Gastrocnemius medialis (tissue), 4 donors: ENCODE results near the gene PHF11. TPM values are rescaled to one million over a fixed set of nuclear protein-coding genes. Genes with fewer than 3 reads are reported as not detected.

ENCODE experiments used
- ATAC-seq, 2 donors: fragments of 150-250 bp; one replicate each; pipeline ENCODE4 v1.9.1; 2016
- DNase-seq, 2 donors: peaks; one replicate each; pipeline ENCODE4 v3.0.0-alpha.2; 2019
- H3K27ac ChIP-seq, 4 donors: fragments of 200-600 bp; sonication (generic); 1 replicate in 1 of 4; 2 replicates in 3 of 4; pipeline ENCODE4 v1.5.1; 2016 to 2018; ENCODE audit warnings: mild to moderate bottlenecking in 2 of 4, moderate library complexity in 1 of 4
- H3K27me3 ChIP-seq, 3 donors: fragments of 200-600 bp; sonication (generic) in 2 of 3; 1 replicate in 1 of 3; 2 replicates in 2 of 3; pipeline versions ENCODE4 v1.5.1 to v1.6.0; 2016 to 2019; ENCODE audit warnings: mild to moderate bottlenecking in 1 of 3, moderate library complexity in 1 of 3
- H3K36me3 ChIP-seq, 2 donors: fragments of 200-600 bp; sonication (generic) in 1 of 2; one replicate each; pipeline ENCODE4 v1.5.1; 2017 to 2018
- H3K4me1 ChIP-seq, 2 donors: fragments of 200-600 bp; sonication (generic) in 1 of 2; one replicate each; pipeline ENCODE4 v1.5.1; 2016 to 2017; ENCODE audit warnings: mild to moderate bottlenecking in 2 of 2
- H3K4me3 ChIP-seq, 4 donors: fragments of 200-600 bp; sonication (generic) in 3 of 4; 1 replicate in 1 of 4; 2 replicates in 3 of 4; pipeline ENCODE4 v1.5.1; 2016 to 2019; ENCODE audit warnings: mild to moderate bottlenecking in 2 of 4
- H3K9me3 ChIP-seq, 3 donors: fragments of 200-600 bp; sonication (generic) in 2 of 3; 1 replicate in 1 of 3; 2 replicates in 2 of 3; pipeline ENCODE4 v1.5.1; 2016 to 2019
- POLR2A ChIP-seq, 2 donors: fragments of 450-650 bp; IDR thresholded peaks; one replicate each; pipeline ENCODE4 v1.6.1; 2017; ENCODE audit warnings: antibody characterized with exemption in 2 of 2, mild to moderate bottlenecking in 2 of 2, moderate library complexity in 2 of 2
- in situ Hi-C, 4 donors: fragments of 200-750 bp; cut with MboI; loops; one replicate each; pipeline versions ENCODE4 v1.15.0 to v1.8.0; 2017; ENCODE audit warnings: low sequenced_read_pairs in 4 of 4
- intact Hi-C: fragments of 100-400 bp; cut with DNase I; formaldehyde crosslinking; loops from one replicate; pipeline ENCODE4 v1.15.1; 2023; ENCODE audit warnings: low total_unique reads
- total RNA-seq, 4 donors: library from RNA; depleted of rRNA; stranded (reverse); fragments of >200 nt; gene quantifications; one replicate each; pipeline versions ENCODE4 v1.1.0 to v1.2.3, GENCODE V29; 2016
- TF ChIP-seq, protein P1 (sequence below), 5 experiments: fragments of 450-650 bp in 3 of 5; fragments of 200-600 bp in 2 of 5; sonication (generic) in 2 of 5; IDR thresholded peaks in 4 of 5; conservative IDR thresholded peaks in 1 of 5; 1 replicate in 4 of 5; 2 replicates in 1 of 5; pipeline ENCODE4 v1.5.1; 2016 to 2019; ENCODE audit warnings: antibody characterized with exemption in 5 of 5, mild to moderate bottlenecking in 3 of 5, moderate library complexity in 3 of 5

The PHF11 gene
- total RNA-seq, 4 donors from 2014 or later, result 6.5 to 17.7 (median 13.8) TPM

DNA sequence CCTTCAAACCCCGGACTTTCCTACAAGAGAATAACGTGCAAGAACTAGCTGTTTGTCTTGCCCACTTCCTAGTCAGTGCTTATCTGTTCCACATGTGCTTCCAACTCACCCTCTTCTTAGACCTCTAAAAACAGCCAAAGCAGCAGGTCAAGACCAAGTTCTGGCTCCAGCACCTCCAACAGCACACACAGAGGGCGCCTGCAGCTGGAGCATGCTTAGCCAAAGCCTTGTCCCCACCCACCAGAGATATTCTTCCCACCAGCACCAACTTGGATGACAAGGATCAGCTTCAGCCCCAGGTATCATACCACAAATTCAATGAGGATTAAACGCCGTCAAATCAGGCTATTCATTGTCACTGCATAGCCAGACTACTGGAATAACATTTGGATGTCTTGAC is 71.7 kb downstream of the PHF11 start:
- in situ Hi-C loops, result no loop called here
- H3K4me3 ChIP-seq, result no peak overlapping the region
- H3K36me3 ChIP-seq, result peaks cover 0 to 5% of the 10 kb centered on the region in 2 donors
- intact Hi-C loops, result no loop called here
- H3K27me3 ChIP-seq, result no peaks in the 10 kb centered on the region
- no peak for DNase-seq
- H3K9me3 ChIP-seq, result no peaks in the 10 kb centered on the region
- no peak for ATAC-seq
- H3K4me1 ChIP-seq, result no peaks in the 10 kb centered on the region
- TF ChIP-seq, protein P1, sequence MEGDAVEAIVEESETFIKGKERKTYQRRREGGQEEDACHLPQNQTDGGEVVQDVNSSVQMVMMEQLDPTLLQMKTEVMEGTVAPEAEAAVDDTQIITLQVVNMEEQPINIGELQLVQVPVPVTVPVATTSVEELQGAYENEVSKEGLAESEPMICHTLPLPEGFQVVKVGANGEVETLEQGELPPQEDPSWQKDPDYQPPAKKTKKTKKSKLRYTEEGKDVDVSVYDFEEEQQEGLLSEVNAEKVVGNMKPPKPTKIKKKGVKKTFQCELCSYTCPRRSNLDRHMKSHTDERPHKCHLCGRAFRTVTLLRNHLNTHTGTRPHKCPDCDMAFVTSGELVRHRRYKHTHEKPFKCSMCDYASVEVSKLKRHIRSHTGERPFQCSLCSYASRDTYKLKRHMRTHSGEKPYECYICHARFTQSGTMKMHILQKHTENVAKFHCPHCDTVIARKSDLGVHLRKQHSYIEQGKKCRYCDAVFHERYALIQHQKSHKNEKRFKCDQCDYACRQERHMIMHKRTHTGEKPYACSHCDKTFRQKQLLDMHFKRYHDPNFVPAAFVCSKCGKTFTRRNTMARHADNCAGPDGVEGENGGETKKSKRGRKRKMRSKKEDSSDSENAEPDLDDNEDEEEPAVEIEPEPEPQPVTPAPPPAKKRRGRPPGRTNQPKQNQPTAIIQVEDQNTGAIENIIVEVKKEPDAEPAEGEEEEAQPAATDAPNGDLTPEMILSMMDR (IDR thresholded peaks at IDR 0.05 in 4 of 5, conservative IDR thresholded peaks at IDR 0.05 in 1 of 5), result no peak
- no peak for TF ChIP-seq POLR2A (IDR thresholded peaks at IDR 0.05)
- H3K27ac ChIP-seq, result no peak overlapping the region

DNA sequence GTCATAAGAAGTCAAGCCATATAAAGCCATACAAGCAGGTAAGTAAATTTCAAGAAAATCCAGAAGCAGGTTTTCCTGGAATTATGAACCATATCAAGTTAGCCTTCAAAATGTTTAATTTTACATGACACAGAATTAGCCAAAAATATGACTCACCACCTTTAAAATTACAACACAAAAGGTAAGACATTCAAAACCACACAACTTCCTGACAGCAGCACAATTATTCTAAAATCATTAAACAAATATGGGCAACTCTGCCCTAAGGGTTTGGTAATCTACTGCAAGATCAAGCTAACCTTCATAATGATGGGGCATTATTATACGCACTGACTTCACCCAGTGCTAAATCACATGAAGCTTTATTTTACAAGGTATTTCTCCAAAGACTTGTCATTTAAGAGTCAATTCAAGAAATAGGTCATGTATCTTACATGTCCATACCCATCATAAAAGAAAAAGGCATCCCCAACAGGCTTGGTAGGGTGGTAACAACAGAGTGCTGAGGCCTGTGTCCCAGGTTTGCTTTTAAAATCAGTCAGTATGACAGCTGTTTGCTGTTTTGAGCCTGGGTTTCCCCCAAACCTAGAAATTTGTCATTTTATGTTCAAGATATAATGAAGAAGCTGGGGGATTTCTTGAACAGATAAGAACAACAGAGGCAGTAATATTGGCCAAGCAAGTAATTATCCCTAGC is 74.4 kb downstream of the PHF11 start:
- intact Hi-C loops (no loop called here), in situ Hi-C loops (no loop called here)
- H3K4me3 ChIP-seq, result no peak overlapping the region
- DNase-seq (no peak), ATAC-seq (no peak)
- TF ChIP-seq POLR2A (IDR thresholded peaks at IDR 0.05), result no peak
- TF ChIP-seq, protein P1 (IDR thresholded peaks at IDR 0.05 in 4 of 5, conservative IDR thresholded peaks at IDR 0.05 in 1 of 5), result no peak
- H3K4me1 ChIP-seq, result no peaks in the 10 kb centered on the region
- peaks cover 0 to 5% of the 10 kb centered on the region in 2 donors for H3K36me3 ChIP-seq
- no peak overlapping the region for H3K27ac ChIP-seq
- H3K9me3 ChIP-seq, result no peaks in the 10 kb centered on the region
- no peaks in the 10 kb centered on the region for H3K27me3 ChIP-seq

DNA sequence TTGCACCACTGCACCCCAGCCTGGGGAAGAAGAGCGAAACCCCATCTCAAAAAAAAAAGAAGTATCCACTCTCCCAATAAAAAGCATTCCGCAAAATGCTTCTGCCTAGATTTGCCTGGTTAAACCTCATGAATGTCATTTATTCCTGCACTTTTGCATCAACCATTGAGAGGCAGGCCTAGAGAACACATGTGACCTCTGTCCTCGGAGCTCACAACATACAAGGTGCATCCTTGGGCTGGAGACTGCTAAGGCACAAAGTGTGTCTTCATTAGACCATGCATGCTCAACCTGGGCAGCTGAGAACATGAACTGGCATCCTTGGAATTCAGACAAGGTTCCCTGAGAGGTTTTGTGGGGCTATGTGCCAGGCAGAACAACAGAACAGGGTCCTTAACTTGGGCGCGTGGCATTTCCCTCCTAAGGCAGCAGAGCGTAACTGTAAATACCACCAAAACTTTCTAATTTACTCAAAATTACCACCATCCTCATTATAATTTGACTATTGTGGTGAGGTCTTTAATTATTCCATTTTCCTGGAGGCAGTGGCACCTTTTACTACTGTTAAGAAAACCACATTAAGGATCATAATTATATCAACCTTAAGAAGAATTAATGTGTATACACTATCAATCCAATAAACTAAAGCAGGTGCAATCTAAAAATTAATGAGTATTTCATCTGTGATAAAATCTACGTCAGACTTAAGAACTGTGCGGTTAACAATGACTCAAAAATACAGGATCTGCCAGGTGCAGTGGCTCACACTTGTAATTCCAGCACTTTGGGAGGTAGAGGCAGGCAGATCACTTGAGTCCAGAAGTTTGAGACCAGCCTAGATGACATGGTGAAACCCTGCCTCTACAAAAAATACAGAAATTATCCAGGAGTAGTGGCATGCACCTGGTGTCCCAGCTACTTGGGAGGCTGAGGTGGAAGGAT is 75.8 kb downstream of the PHF11 start:
- peaks cover 0 to under 1% of the 10 kb centered on the region in 2 donors for H3K36me3 ChIP-seq
- H3K27me3 ChIP-seq, result no peaks in the 10 kb centered on the region
- no peak overlapping the region for H3K27ac ChIP-seq
- ATAC-seq (no peak), DNase-seq (no peak)
- intact Hi-C loops (no loop called here), in situ Hi-C loops (no loop called here)
- peaks cover 2 to 4% of the 10 kb centered on the region in 2 donors for H3K4me1 ChIP-seq
- H3K4me3 ChIP-seq, result no peak overlapping the region
- H3K9me3 ChIP-seq, result no peaks in the 10 kb centered on the region
- TF ChIP-seq, protein P1 (IDR thresholded peaks at IDR 0.05 in 4 of 5, conservative IDR thresholded peaks at IDR 0.05 in 1 of 5), result no peak
- TF ChIP-seq POLR2A (IDR thresholded peaks at IDR 0.05), result no peak

Other genes starting within 250 kb of the PHF11 start
- gene CDADC1, start 248.0 kb upstream of the PHF11 start, total RNA-seq, result 1 to 10 TPM in 3 of 4 donors, under 1 TPM in 1; 1.00 to 8.6 (median 3.9) TPM
- 10 to 100 TPM in 1 of 4 donors, 1 to 10 TPM in 3; 4.7 to 14.4 (median 8.7) TPM for gene CAB39L, start 51.9 kb upstream of the PHF11 start, total RNA-seq
- 1 to 10 TPM; 1.7 to 6.2 (median 4.6) TPM for gene SETDB2, start 51.7 kb upstream of the PHF11 start, total RNA-seq
- gene RCBTB1, start 89.6 kb downstream of the PHF11 start, total RNA-seq, result 10 to 100 TPM in 1 of 4 donors, 1 to 10 TPM in 3; 5.3 to 14.4 (median 5.7) TPM
- under 1 TPM; 0.10 to 0.20 (median 0.12) TPM for gene ARL11, start 132.6 kb downstream of the PHF11 start, total RNA-seq
- 10 to 100 TPM in 1 of 4 donors, 1 to 10 TPM in 3; 3.8 to 11.0 (median 8.8) TPM for gene EBPL, start 195.5 kb downstream of the PHF11 start, total RNA-seq